ENCODE results near the gene GIMAP8. TPM values are rescaled to one million over a fixed set of nuclear protein-coding genes. Genes with fewer than 3 reads are reported as not detected.

GIMAP8 gene
- total and polyA plus RNA-seq, 2 experiments from 2014 or later = not detected

DNA sequence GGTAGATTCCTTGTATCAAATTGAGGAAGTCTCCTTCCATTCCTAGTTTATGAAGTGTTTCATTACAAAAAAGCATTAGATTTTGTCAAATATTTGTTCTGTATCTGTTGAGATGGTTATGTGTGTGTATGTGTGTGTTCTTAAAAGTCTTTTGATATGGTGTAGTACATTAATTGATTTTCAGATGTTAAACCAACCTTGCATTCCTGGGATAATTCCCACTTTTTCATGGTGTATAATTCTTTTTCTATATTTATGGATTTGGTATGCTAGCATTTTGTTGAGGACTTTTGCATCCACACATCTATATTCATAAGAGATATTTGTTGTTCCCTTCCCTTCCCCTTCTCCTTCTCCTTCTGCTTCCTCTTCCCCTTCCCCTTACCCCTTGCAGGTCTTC is 8.9 kb upstream of the GIMAP8 start:
- Histone ChIP-seq H3K79me2 (ENCODE audit: insufficient read depth) (no peaks in the 10 kb centered on the region), H3K4me2 (ENCODE audit: unreplicated experiment) (no peak overlapping the region), H3K9me2 (ENCODE audit: insufficient read depth) (no peaks in the 10 kb centered on the region), H3F3A (ENCODE audit: insufficient read depth) (peaks cover 3% of the 10 kb centered on the region; the same call in 1 of the 2 replicates), H3K9ac (no peak overlapping the region), H2AFZ (no peak overlapping the region), H3K27me3 (replicated peaks; ENCODE audit: insufficient read depth) (peaks cover 8% of the 10 kb centered on the region; the same call in 1 of the 2 replicates), H3K36me3 (ENCODE audit: low read depth) (no peaks in the 10 kb centered on the region), H4K20me1 (ENCODE audit: insufficient read depth) (no peaks in the 10 kb centered on the region), H3K27ac (no peak overlapping the region), H3K4me1 (ENCODE audit: insufficient read depth) (no peaks in the 10 kb centered on the region), H3K4me3 (no peak overlapping the region), H3K9me3 (ENCODE audit: low read depth) (no peaks in the 10 kb centered on the region)
- DNase-seq = no peak
- in situ Hi-C loops (cut with MboI) = no loop called here
- TF ChIP-seq EZH2 (IDR thresholded peaks at IDR 0.05; ENCODE audit: insufficient read depth, poor library complexity, severe bottlenecking) = no peak
- TF ChIP-seq EZH2phosphoT487 (IDR thresholded peaks at IDR 0.05; ENCODE audit: insufficient read depth, low read depth) = no peak

DNA sequence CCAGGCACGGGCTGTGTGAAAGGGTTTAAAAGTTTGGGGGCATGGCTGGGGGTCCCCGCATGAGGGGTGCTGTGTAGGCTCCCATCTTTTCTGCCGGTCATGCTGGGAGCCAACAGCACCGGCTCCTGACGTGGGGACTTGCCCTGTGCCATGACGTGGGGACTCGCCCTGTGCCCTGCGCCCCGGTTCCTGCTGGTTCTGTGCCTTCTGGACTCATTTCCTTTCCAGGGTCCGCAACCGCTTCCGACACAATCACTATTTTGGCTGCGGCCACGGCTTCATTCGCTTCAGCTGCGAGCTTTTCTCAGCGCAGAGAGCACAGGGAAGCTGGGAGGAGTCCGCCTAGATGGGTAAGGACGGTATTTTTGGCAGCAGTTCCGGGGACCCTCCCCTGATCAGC is 7.6 kb upstream of the GIMAP8 start:
- H3K9me3 ChIP-seq (ENCODE audit: low read depth) = no peaks in the 10 kb centered on the region
- no peaks in the 10 kb centered on the region for H4K20me1 ChIP-seq (ENCODE audit: insufficient read depth)
- no peak for DNase-seq
- in situ Hi-C loops (cut with MboI) = no loop called here
- peaks cover 3% of the 10 kb centered on the region; the same call in 1 of the 2 replicates for H3F3A ChIP-seq (ENCODE audit: insufficient read depth)
- peaks cover 12% of the 10 kb centered on the region for H3K27me3 ChIP-seq (replicated peaks; ENCODE audit: insufficient read depth)
- H3K4me3 ChIP-seq = no peak overlapping the region
- H2AFZ ChIP-seq = no peak overlapping the region
- H3K4me1 ChIP-seq (ENCODE audit: insufficient read depth) = no peaks in the 10 kb centered on the region
- no peaks in the 10 kb centered on the region for H3K9me2 ChIP-seq (ENCODE audit: insufficient read depth)
- no peak overlapping the region for H3K27ac ChIP-seq
- 81 to 83% methylated on average over 20 of the region's 20 CpGs for WGBS, 2 experiments (ENCODE audit: low coverage in 1 of 2, low lambda C conversion rate in 2 of 2, missing lambda C conversion rate in 2 of 2)
- no peak for TF ChIP-seq EZH2phosphoT487 (IDR thresholded peaks at IDR 0.05; ENCODE audit: insufficient read depth, low read depth)
- TF ChIP-seq EZH2 (IDR thresholded peaks at IDR 0.05; ENCODE audit: insufficient read depth, poor library complexity, severe bottlenecking) = no peak
- H3K36me3 ChIP-seq (ENCODE audit: low read depth) = no peaks in the 10 kb centered on the region
- no peak overlapping the region for H3K9ac ChIP-seq
- H3K4me2 ChIP-seq (ENCODE audit: unreplicated experiment) = no peak overlapping the region
- no peaks in the 10 kb centered on the region for H3K79me2 ChIP-seq (ENCODE audit: insufficient read depth)

DNA sequence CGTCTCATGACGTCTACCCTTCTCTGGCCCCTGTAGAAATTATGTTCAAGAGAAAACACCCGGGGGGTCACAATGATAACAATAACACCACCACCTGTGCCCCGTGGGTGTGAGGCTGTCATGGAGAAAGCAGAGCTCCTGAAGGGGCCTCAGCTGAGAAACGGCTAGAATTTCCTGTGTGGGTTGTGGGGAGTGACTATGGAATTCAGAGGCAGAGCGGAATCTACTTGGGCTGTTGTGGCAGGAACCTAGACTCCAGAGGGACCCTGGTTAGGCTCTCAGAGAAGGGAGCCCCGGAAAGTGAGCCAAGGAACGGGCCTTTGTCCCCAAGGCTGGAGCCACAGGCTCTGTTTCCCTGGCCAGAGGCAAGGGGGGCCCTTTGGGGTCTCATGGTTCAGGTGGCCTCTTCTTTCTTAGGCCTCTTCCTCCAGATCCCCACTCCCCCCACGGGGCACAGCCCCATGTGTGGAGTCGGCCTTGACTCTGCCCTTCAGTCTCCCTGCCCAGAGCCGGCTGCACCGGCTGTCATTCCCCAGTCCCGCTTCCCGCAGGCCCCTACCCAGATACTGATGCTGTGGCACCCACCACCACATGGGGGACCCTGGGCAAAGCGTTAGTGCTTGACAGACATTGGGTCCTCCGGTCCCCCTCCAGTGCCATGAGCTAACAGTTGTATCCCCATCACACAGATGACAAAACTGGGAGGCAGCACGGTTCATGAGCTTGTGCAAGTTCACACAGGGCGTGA is 6.5 kb upstream of the GIMAP8 start:
- H3K36me3 ChIP-seq (ENCODE audit: low read depth) = no peaks in the 10 kb centered on the region
- in situ Hi-C loops (cut with MboI) = no loop called here

DNA sequence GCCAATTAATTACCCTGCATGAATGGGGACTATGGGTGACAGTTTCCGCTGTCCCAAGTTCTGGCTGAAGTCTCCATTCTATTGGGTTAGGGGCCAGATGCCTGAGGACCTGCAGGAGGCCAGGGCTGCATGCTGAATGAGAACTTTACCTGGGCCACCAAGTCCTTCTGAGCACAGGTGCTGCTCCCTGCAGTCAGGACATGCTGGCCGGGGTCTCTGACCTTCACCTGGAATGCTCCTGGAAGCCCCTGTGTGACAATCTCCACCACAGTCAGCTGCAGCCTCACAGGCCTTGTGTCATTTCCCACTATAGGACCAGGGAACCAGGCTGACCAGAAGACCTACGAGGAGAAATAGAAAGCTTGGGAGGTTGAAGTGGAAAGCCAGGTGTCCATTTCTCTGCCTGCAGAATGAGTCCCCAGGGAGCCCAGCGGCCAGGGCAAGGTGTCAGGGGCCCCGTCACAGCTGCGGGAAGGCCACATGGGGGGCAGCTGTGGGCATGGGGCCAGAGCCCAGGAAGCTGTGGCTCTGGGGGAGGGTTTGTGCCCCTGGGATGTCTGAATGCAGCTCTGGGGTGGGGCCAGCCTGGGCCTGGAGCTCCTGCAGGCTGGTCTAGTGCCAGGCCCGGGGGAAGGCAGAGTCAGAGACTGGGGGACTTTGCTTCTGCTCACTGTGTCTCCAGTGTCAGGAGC is 5.6 kb upstream of the GIMAP8 start:
- Histone ChIP-seq H4K20me1 (ENCODE audit: insufficient read depth) (no peaks in the 10 kb centered on the region), H3K4me3 (no peak overlapping the region), H3K4me1 (ENCODE audit: insufficient read depth) (no peaks in the 10 kb centered on the region), H3K9me2 (ENCODE audit: insufficient read depth) (no peaks in the 10 kb centered on the region), H3F3A (ENCODE audit: insufficient read depth) (peaks cover 2% of the 10 kb centered on the region; the same call in 1 of the 2 replicates), H3K27ac (no peak overlapping the region), H2AFZ (no peak overlapping the region), H3K9ac (no peak overlapping the region), H3K36me3 (ENCODE audit: low read depth) (no peaks in the 10 kb centered on the region), H3K4me2 (ENCODE audit: unreplicated experiment) (no peak overlapping the region), H3K9me3 (ENCODE audit: low read depth) (no peaks in the 10 kb centered on the region), H3K27me3 (replicated peaks; ENCODE audit: insufficient read depth) (peaks cover 15% of the 10 kb centered on the region), H3K79me2 (ENCODE audit: insufficient read depth) (no peaks in the 10 kb centered on the region)
- 29 to 48% methylated on average over 7 of the region's 7 CpGs for WGBS, 2 experiments (ENCODE audit: low coverage in 1 of 2, low lambda C conversion rate in 2 of 2, missing lambda C conversion rate in 2 of 2)
- DNase-seq = no peak
- TF ChIP-seq EZH2phosphoT487 (IDR thresholded peaks at IDR 0.05; ENCODE audit: insufficient read depth, low read depth) (no peak), EZH2 (IDR thresholded peaks at IDR 0.05; ENCODE audit: insufficient read depth, poor library complexity, severe bottlenecking) (no peak)
- in situ Hi-C loops (cut with MboI) = no loop called here

More for the DNA sequence above, 6.5 kb upstream of the GIMAP8 start:
- WGBS, 2 experiments (ENCODE audit: low coverage in 1 of 2, low lambda C conversion rate in 2 of 2, missing lambda C conversion rate in 2 of 2) = 41% methylated on average over 18 of the region's 18 CpGs
- peaks cover 8% of the 10 kb centered on the region for H3K27me3 ChIP-seq (replicated peaks; ENCODE audit: insufficient read depth)
- no peak overlapping the region for H3K9ac ChIP-seq
- H3K9me2 ChIP-seq (ENCODE audit: insufficient read depth) = no peaks in the 10 kb centered on the region
- H3K79me2 ChIP-seq (ENCODE audit: insufficient read depth) = no peaks in the 10 kb centered on the region
- H2AFZ ChIP-seq = no peak overlapping the region
- no peak overlapping the region for H3K4me2 ChIP-seq (ENCODE audit: unreplicated experiment)
- no peaks in the 10 kb centered on the region for H3K4me1 ChIP-seq (ENCODE audit: insufficient read depth)
- H3K27ac ChIP-seq = no peak overlapping the region
- no peak for TF ChIP-seq EZH2 (IDR thresholded peaks at IDR 0.05; ENCODE audit: insufficient read depth, poor library complexity, severe bottlenecking)
- no peak for TF ChIP-seq EZH2phosphoT487 (IDR thresholded peaks at IDR 0.05; ENCODE audit: insufficient read depth, low read depth)
- no peaks in the 10 kb centered on the region for H4K20me1 ChIP-seq (ENCODE audit: insufficient read depth)
- no peak for DNase-seq
- H3K9me3 ChIP-seq (ENCODE audit: low read depth) = no peaks in the 10 kb centered on the region
- H3F3A ChIP-seq (ENCODE audit: insufficient read depth) = peaks cover 3% of the 10 kb centered on the region; the same call in 1 of the 2 replicates
- H3K4me3 ChIP-seq = no peak overlapping the region

Data from GM23248 (cell line).